HEK293 (cell line): ENCODE data around the gene FGF12.

Experiments used
- CTCF ChIA-PET: fragments of 350-600 bp; formaldehyde crosslinking; extraction: SDS; loops from one replicate; lab custom pipeline; 2021; ENCODE audit warnings: antibody characterized with exemption; lab: Yijun Ruan, JAX
- POLR2A ChIA-PET: fragments of 300-600 bp; formaldehyde crosslinking; extraction: SDS; loops from one replicate; lab custom pipeline; 2020; ENCODE audit warnings: antibody characterized with exemption, inconsistent platforms; lab: Yijun Ruan, JAX
- H3K27ac ChIP-seq: fragments of 200-500 bp; sonication (Bioruptor generic); 2 replicates; pipeline ENCODE4 v1.5.1; 2014; ENCODE audit warnings: low read depth, low read length, control low read depth, inconsistent platforms; ENCODE audit errors: extremely low read depth
- H3K36me3 ChIP-seq, 2 experiments: fragments of 200-500 bp in 1 of 2; sonication (Bioruptor generic) in 1 of 2; 1 replicate in 1 of 2; 2 replicates in 1 of 2; pipeline ENCODE4 v1.5.1; 2014 to 2017; ENCODE audit warnings: inconsistent platforms in 2 of 2, low read length in 2 of 2; ENCODE audit not compliant: control insufficient read depth in 2 of 2, insufficient read depth in 1 of 2
- H3K4me1 ChIP-seq: fragments of 200-500 bp; sonication (Bioruptor generic); 2 replicates; pipeline ENCODE4 v1.5.1; 2014; ENCODE audit warnings: mild to moderate bottlenecking, low read length, inconsistent platforms; ENCODE audit not compliant: control insufficient read depth, insufficient read depth
- H3K4me3 ChIP-seq: 2 replicates; pipeline ENCODE4 v1.5.1; 2011; ENCODE audit warnings: low read depth, mild to moderate bottlenecking, control low read depth, low read length, moderate library complexity
- H3K9me3 ChIP-seq: fragments of 200-500 bp; sonication (Bioruptor generic); 2 replicates; pipeline ENCODE4 v1.5.1; 2014; ENCODE audit warnings: low read depth, low read length, inconsistent platforms; ENCODE audit not compliant: control insufficient read depth, insufficient read depth
- BCL11A ChIP-seq: fragments of 450-650 bp; formaldehyde crosslinking; IDR thresholded peaks from 2 replicates; pipeline ENCODE4 v1.5.1; 2016; ENCODE audit warnings: low read depth, missing biosample characterization, missing genetic modification characterization
- FEZF1 ChIP-seq: fragments of 450-650 bp; formaldehyde crosslinking; IDR thresholded peaks from 2 replicates; pipeline ENCODE4 v1.5.1; 2016; ENCODE audit warnings: missing biosample characterization, missing genetic modification characterization
- GLI2 ChIP-seq: fragments of 450-650 bp; formaldehyde crosslinking; IDR thresholded peaks from 2 replicates; pipeline ENCODE4; 2017; ENCODE audit warnings: missing biosample characterization, missing genetic modification characterization, low read depth, borderline replicate concordance
- HOXC10 ChIP-seq: sonication (generic); formaldehyde crosslinking; IDR thresholded peaks from 2 replicates; pipeline ENCODE4 v1.8.1; 2023; ENCODE audit warnings: mild to moderate bottlenecking, missing genetic modification reagents
- HOXD13 ChIP-seq: sonication (generic); formaldehyde crosslinking; IDR thresholded peaks from 2 replicates; pipeline ENCODE4 v1.8.0; 2022; ENCODE audit warnings: missing genetic modification reagents, borderline replicate concordance
- KLF7 ChIP-seq: fragments of 450-650 bp; formaldehyde crosslinking; IDR thresholded peaks from 2 replicates; pipeline ENCODE4 v1.5.1; 2016; ENCODE audit warnings: missing biosample characterization, missing genetic modification characterization, borderline replicate concordance
- KLF9 ChIP-seq: fragments of 450-650 bp; formaldehyde crosslinking; IDR thresholded peaks from 2 replicates; pipeline ENCODE4 v1.5.1; 2016; ENCODE audit warnings: missing biosample characterization, missing genetic modification characterization, low read depth
- SCRT1 ChIP-seq: fragments of 450-650 bp; formaldehyde crosslinking; IDR thresholded peaks from 2 replicates; pipeline ENCODE4 v1.5.1; 2016; ENCODE audit warnings: missing biosample characterization, missing genetic modification characterization, borderline replicate concordance
- SP7 ChIP-seq: fragments of 450-650 bp; formaldehyde crosslinking; IDR thresholded peaks from 2 replicates; pipeline ENCODE4 v1.5.1; 2016; ENCODE audit warnings: missing biosample characterization, missing genetic modification characterization
- WT1 ChIP-seq: fragments of 450-650 bp; formaldehyde crosslinking; IDR thresholded peaks from 2 replicates; pipeline ENCODE4 v1.5.1; 2016; ENCODE audit warnings: missing biosample characterization, missing genetic modification characterization
- ZBTB48 ChIP-seq: fragments of 450-650 bp; formaldehyde crosslinking; IDR thresholded peaks from 2 replicates; pipeline ENCODE4 v1.5.1; 2016; ENCODE audit warnings: missing biosample characterization, missing genetic modification characterization
- ZEB2 ChIP-seq: fragments of 450-650 bp; formaldehyde crosslinking; IDR thresholded peaks from 2 replicates; pipeline ENCODE4 v1.5.1; 2016; ENCODE audit warnings: missing biosample characterization, missing genetic modification characterization
- ZFP3 ChIP-seq: fragments of 450-650 bp; formaldehyde crosslinking; IDR thresholded peaks from 2 replicates; pipeline ENCODE4 v1.5.1; 2016; ENCODE audit warnings: low read depth, missing biosample characterization, missing genetic modification characterization
- ZNF138 ChIP-seq: fragments of 450-650 bp; formaldehyde crosslinking; IDR thresholded peaks from 2 replicates; pipeline ENCODE4 v1.5.1; 2016; ENCODE audit warnings: missing biosample characterization, missing genetic modification characterization, borderline replicate concordance
- ZNF146 ChIP-seq: fragments of 450-650 bp; formaldehyde crosslinking; IDR thresholded peaks from 2 replicates; pipeline ENCODE4 v1.5.1; 2016; ENCODE audit warnings: missing biosample characterization, missing genetic modification characterization
- ZNF266 ChIP-seq: fragments of 450-650 bp; formaldehyde crosslinking; IDR thresholded peaks from 2 replicates; pipeline ENCODE4 v1.5.1; 2016; ENCODE audit warnings: missing biosample characterization, missing genetic modification characterization, low read depth
- ZNF350 ChIP-seq: fragments of 450-650 bp; formaldehyde crosslinking; IDR thresholded peaks from 2 replicates; pipeline ENCODE4 v1.5.0; 2017; ENCODE audit warnings: missing biosample characterization, mild to moderate bottlenecking, missing genetic modification characterization
- ZNF394 ChIP-seq: fragments of 450-650 bp; formaldehyde crosslinking; IDR thresholded peaks from 2 replicates; pipeline ENCODE4 v1.5.1; 2016; ENCODE audit warnings: missing biosample characterization, missing genetic modification characterization, mild to moderate bottlenecking, moderate library complexity, borderline replicate concordance
- ZNF423 ChIP-seq: fragments of 450-650 bp; formaldehyde crosslinking; IDR thresholded peaks from 2 replicates; pipeline ENCODE4 v1.5.1; 2016; ENCODE audit warnings: missing biosample characterization, missing genetic modification characterization
- ZNF48 ChIP-seq: fragments of 450-650 bp; formaldehyde crosslinking; IDR thresholded peaks from 2 replicates; pipeline ENCODE4 v1.5.1; 2016; ENCODE audit warnings: missing biosample characterization, missing genetic modification characterization
- ZNF560 ChIP-seq: fragments of 450-650 bp; formaldehyde crosslinking; IDR thresholded peaks from 2 replicates; pipeline ENCODE4 v1.5.1; 2017; ENCODE audit warnings: missing biosample characterization, missing genetic modification characterization, borderline replicate concordance
- ZNF610 ChIP-seq: fragments of 450-650 bp; formaldehyde crosslinking; IDR thresholded peaks from 2 replicates; pipeline ENCODE4 v1.5.1; 2016; ENCODE audit warnings: missing biosample characterization, missing genetic modification characterization, borderline replicate concordance
- ZNF624 ChIP-seq: fragments of 450-650 bp; formaldehyde crosslinking; IDR thresholded peaks from 2 replicates; pipeline ENCODE4 v1.5.1; 2017; ENCODE audit warnings: missing biosample characterization, missing genetic modification characterization
- ZNF626 ChIP-seq: fragments of 450-650 bp; sonication (Bioruptor Pico); formaldehyde crosslinking; IDR thresholded peaks from 2 replicates; pipeline ENCODE4 v1.5.1; 2018; ENCODE audit warnings: missing biosample characterization, missing genetic modification characterization, inconsistent platforms
- ZNF785 ChIP-seq: fragments of 450-650 bp; formaldehyde crosslinking; IDR thresholded peaks from 2 replicates; pipeline ENCODE4 v1.5.1; 2016; ENCODE audit warnings: missing biosample characterization, missing genetic modification characterization
- ZSCAN23 ChIP-seq: fragments of 450-650 bp; formaldehyde crosslinking; IDR thresholded peaks from 2 replicates; pipeline ENCODE4 v1.5.1; 2016; ENCODE audit warnings: missing biosample characterization, missing genetic modification characterization
- TF ChIP-seq, protein P1 (sequence below): sonication (generic); formaldehyde crosslinking; IDR thresholded peaks from 2 replicates; pipeline ENCODE4 v1.8.1; 2022; ENCODE audit warnings: mild to moderate bottlenecking, moderate library complexity, missing genetic modification reagents
- TF ChIP-seq, protein P2 (sequence below): fragments of 450-650 bp; formaldehyde crosslinking; IDR thresholded peaks from 2 replicates; pipeline ENCODE4 v1.5.1; 2016; ENCODE audit warnings: missing biosample characterization, missing genetic modification characterization, borderline replicate concordance
- TF ChIP-seq, protein P3 (sequence below): fragments of 450-650 bp; formaldehyde crosslinking; IDR thresholded peaks from 2 replicates; pipeline ENCODE4 v1.5.1; 2016; ENCODE audit warnings: missing biosample characterization, missing genetic modification characterization, borderline replicate concordance

Gene FGF12

DNA sequence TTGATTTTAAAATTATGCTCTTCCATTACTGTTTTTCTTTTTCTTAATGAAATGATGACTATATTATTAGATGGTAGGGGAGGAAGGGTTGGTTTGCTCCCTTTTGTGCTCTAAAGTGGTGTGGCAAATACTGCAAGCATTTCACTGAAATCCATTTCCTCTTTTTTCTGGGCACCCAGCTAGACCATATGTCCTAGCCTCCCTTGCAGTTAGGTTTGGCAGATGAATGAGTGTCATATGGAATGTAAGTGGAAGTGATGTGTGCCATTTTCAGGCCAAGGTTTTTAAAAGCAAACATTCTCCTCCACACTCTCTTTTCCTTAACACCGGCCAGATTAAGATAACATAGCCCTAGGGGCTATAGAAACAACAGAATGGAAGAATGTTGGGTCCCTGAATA is 363.0 kb downstream of the FGF12 start:
- Histone ChIP-seq H3K27ac (no peak overlapping the region), H3K4me1 (no peaks in the 10 kb centered on the region), H3K4me3 (no peak overlapping the region), H3K9me3 (no peaks in the 10 kb centered on the region), H3K36me3 (no peaks in the 10 kb centered on the region)
- CTCF ChIA-PET, result no interaction called here
- no peak for TF ChIP-seq BCL11A (tag by site-specific recombination)
- no peak for TF ChIP-seq ZNF624
- no peak for TF ChIP-seq KLF9
- no peak for TF ChIP-seq ZNF394
- TF ChIP-seq ZNF560, result no peak
- TF ChIP-seq ZNF423 (tag by site-specific recombination), result no peak
- no peak for TF ChIP-seq HOXC10 (CRISPR knock-in tag)
- TF ChIP-seq SP7, result no peak
- no peak for TF ChIP-seq ZFP3 (tag by site-specific recombination)
- TF ChIP-seq GLI2 (tag by site-specific recombination), result no peak
- no peak for TF ChIP-seq FEZF1 (tag by site-specific recombination)
- TF ChIP-seq, protein P1, sequence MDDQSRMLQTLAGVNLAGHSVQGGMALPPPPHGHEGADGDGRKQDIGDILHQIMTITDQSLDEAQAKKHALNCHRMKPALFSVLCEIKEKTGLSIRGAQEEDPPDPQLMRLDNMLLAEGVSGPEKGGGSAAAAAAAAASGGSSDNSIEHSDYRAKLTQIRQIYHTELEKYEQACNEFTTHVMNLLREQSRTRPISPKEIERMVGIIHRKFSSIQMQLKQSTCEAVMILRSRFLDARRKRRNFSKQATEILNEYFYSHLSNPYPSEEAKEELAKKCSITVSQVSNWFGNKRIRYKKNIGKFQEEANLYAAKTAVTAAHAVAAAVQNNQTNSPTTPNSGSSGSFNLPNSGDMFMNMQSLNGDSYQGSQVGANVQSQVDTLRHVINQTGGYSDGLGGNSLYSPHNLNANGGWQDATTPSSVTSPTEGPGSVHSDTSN (CRISPR knock-in tag), result no peak
- no peak for TF ChIP-seq HOXD13 (CRISPR knock-in tag)
- TF ChIP-seq ZNF48, result no peak
- no peak for TF ChIP-seq ZBTB48 (tag by site-specific recombination)
- no peak for TF ChIP-seq ZNF626 (tag by site-specific recombination)
- TF ChIP-seq ZEB2, result no peak
- no peak for TF ChIP-seq ZSCAN23
- no peak for TF ChIP-seq SCRT1 (tag by site-specific recombination)
- POLR2A ChIA-PET, result no interaction called here

DNA sequence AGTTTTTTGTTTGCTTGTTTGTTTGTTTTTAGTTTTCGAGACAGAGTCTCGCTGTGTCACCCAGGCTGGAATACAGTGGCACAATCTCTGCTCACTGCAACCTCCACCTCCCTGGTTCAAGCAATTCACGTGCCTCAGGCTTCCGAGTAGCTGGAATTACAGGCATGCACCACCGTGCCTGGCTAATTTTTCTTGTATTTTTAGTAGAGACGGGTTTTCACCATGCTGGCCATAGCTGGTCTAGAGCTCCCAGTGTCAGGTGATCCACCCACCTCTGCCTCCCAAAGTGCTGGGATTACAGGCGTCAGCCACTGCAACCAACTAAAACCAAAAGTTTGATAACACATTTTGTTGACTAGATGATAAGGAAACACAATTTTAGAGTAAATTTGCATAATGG is 372.7 kb downstream of the FGF12 start:
- POLR2A ChIA-PET, result no interaction called here
- no peaks in the 10 kb centered on the region for H3K36me3 ChIP-seq
- no peaks in the 10 kb centered on the region for H3K9me3 ChIP-seq
- no peak overlapping the region for H3K27ac ChIP-seq
- H3K4me3 ChIP-seq, result no peak overlapping the region
- CTCF ChIA-PET, result no interaction called here
- H3K4me1 ChIP-seq, result no peaks in the 10 kb centered on the region
- TF ChIP-seq, protein P2, sequence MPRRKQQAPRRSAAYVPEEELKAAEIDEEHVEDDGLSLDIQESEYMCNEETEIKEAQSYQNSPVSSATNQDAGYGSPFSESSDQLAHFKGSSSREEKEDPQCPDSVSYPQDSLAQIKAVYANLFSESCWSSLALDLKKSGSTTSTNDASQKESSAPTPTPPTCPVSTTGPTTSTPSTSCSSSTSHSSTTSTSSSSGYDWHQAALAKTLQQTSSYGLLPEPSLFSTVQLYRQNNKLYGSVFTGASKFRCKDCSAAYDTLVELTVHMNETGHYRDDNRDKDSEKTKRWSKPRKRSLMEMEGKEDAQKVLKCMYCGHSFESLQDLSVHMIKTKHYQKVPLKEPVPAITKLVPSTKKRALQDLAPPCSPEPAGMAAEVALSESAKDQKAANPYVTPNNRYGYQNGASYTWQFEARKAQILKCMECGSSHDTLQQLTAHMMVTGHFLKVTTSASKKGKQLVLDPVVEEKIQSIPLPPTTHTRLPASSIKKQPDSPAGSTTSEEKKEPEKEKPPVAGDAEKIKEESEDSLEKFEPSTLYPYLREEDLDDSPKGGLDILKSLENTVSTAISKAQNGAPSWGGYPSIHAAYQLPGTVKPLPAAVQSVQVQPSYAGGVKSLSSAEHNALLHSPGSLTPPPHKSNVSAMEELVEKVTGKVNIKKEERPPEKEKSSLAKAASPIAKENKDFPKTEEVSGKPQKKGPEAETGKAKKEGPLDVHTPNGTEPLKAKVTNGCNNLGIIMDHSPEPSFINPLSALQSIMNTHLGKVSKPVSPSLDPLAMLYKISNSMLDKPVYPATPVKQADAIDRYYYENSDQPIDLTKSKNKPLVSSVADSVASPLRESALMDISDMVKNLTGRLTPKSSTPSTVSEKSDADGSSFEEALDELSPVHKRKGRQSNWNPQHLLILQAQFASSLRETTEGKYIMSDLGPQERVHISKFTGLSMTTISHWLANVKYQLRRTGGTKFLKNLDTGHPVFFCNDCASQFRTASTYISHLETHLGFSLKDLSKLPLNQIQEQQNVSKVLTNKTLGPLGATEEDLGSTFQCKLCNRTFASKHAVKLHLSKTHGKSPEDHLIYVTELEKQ, result no peak
- TF ChIP-seq ZNF266 (tag by site-specific recombination) (no peak), ZNF138 (tag by site-specific recombination) (no peak), KLF7 (tag by site-specific recombination) (no peak), ZSCAN23 (no peak), ZNF350 (tag by site-specific recombination) (no peak), ZNF146 (tag by site-specific recombination) (no peak), GLI2 (tag by site-specific recombination) (no peak), WT1 (no peak), ZNF785 (tag by site-specific recombination) (no peak), ZNF610 (tag by site-specific recombination) (no peak)
- TF ChIP-seq, protein P3, sequence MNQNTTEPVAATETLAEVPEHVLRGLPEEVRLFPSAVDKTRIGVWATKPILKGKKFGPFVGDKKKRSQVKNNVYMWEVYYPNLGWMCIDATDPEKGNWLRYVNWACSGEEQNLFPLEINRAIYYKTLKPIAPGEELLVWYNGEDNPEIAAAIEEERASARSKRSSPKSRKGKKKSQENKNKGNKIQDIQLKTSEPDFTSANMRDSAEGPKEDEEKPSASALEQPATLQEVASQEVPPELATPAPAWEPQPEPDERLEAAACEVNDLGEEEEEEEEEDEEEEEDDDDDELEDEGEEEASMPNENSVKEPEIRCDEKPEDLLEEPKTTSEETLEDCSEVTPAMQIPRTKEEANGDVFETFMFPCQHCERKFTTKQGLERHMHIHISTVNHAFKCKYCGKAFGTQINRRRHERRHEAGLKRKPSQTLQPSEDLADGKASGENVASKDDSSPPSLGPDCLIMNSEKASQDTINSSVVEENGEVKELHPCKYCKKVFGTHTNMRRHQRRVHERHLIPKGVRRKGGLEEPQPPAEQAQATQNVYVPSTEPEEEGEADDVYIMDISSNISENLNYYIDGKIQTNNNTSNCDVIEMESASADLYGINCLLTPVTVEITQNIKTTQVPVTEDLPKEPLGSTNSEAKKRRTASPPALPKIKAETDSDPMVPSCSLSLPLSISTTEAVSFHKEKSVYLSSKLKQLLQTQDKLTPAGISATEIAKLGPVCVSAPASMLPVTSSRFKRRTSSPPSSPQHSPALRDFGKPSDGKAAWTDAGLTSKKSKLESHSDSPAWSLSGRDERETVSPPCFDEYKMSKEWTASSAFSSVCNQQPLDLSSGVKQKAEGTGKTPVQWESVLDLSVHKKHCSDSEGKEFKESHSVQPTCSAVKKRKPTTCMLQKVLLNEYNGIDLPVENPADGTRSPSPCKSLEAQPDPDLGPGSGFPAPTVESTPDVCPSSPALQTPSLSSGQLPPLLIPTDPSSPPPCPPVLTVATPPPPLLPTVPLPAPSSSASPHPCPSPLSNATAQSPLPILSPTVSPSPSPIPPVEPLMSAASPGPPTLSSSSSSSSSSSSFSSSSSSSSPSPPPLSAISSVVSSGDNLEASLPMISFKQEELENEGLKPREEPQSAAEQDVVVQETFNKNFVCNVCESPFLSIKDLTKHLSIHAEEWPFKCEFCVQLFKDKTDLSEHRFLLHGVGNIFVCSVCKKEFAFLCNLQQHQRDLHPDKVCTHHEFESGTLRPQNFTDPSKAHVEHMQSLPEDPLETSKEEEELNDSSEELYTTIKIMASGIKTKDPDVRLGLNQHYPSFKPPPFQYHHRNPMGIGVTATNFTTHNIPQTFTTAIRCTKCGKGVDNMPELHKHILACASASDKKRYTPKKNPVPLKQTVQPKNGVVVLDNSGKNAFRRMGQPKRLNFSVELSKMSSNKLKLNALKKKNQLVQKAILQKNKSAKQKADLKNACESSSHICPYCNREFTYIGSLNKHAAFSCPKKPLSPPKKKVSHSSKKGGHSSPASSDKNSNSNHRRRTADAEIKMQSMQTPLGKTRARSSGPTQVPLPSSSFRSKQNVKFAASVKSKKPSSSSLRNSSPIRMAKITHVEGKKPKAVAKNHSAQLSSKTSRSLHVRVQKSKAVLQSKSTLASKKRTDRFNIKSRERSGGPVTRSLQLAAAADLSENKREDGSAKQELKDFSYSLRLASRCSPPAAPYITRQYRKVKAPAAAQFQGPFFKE (tag by site-specific recombination), result no peak
